Measurements from ENCODE around the gene SDK1. TPM values are rescaled to one million over a fixed set of nuclear protein-coding genes. Genes with fewer than 3 reads are reported as not detected.

Gene SDK1
- total and polyA plus RNA-seq, 2 experiments from 2014 or later = 2.1 to 10.0 TPM

GRCh38 chr7:3386423-3387190, 85.6 kb downstream of the SDK1 start:
- ATAC-seq (no peak), DNase-seq (ENCODE audit: low spot score) (no peak)
- Histone ChIP-seq H3K27ac (ENCODE audit: low read depth) (no peak overlapping the region), H3F3A (replicated peaks; ENCODE audit: low read depth) (no peaks in the 10 kb centered on the region), H3K9me2 (ENCODE audit: insufficient read depth) (no peaks in the 10 kb centered on the region), H3K36me3 (ENCODE audit: insufficient read depth) (no peaks in the 10 kb centered on the region), H3K27me3 (ENCODE audit: insufficient read depth) (no peaks in the 10 kb centered on the region), H2AFZ (no peak overlapping the region), H3K79me2 (replicated peaks; ENCODE audit: insufficient read depth) (no peaks in the 10 kb centered on the region), H3K4me3 (no peak overlapping the region), H3K4me1 (ENCODE audit: insufficient read depth) (no peaks in the 10 kb centered on the region), H4K20me1 (replicated peaks; ENCODE audit: insufficient read depth) (no peaks in the 10 kb centered on the region), H3K4me2 (no peak overlapping the region)
- no peak overlapping the region for H3K27ac Mint-ChIP-seq
- peaks cover under 1% of the 10 kb centered on the region; the same call in 1 of the 3 replicates for H3K4me1 Mint-ChIP-seq
- no peak for TF ChIP-seq POLR2AphosphoS5 (IDR thresholded peaks at IDR 0.05; ENCODE audit: low read depth)
- TF ChIP-seq ETS1 (IDR thresholded peaks at IDR 0.05) = no peak
- no peak for TF ChIP-seq CREB1 (CRISPR knock-in tag; IDR thresholded peaks at IDR 0.05; ENCODE audit: low read depth)
- TF ChIP-seq NANOG (IDR thresholded peaks at IDR 0.05; ENCODE audit: borderline replicate concordance) = no peak
- no peak for TF ChIP-seq STAT1 (IDR thresholded peaks at IDR 0.05; ENCODE audit: unreplicated experiment)
- no peak for TF ChIP-seq CTCF (conservative IDR thresholded peaks at IDR 0.05; ENCODE audit: low read depth in 2 of 2)
- no peak for TF ChIP-seq EZH2phosphoT487 (IDR thresholded peaks at IDR 0.05; ENCODE audit: unreplicated experiment)
- no peak for TF ChIP-seq EZH2 (IDR thresholded peaks at IDR 0.05; ENCODE audit: low read depth, unreplicated experiment)
- no peak for TF ChIP-seq REST (IDR thresholded peaks at IDR 0.05; ENCODE audit: unreplicated experiment)
- no peak for TF ChIP-seq ZNF114 (CRISPR knock-in tag; IDR thresholded peaks at IDR 0.05)
- TF ChIP-seq ZNF462 (CRISPR knock-in tag; IDR thresholded peaks at IDR 0.05) = no peak
- H3K27me3 Mint-ChIP-seq (ENCODE audit: insufficient read depth, low read depth, poor library complexity) = peaks cover under 1% of the 10 kb centered on the region
- H3K9me3 Mint-ChIP-seq = no peaks in the 10 kb centered on the region
- H3K36me3 Mint-ChIP-seq (ENCODE audit: low read depth) = no peaks in the 10 kb centered on the region
- no peak overlapping the region for H3K4me3 Mint-ChIP-seq

Measured in GM23338 (cell line).